HFF-Myc (cell line): ENCODE results near the gene CELF2.

ENCODE experiments used
- DNase-seq: peaks from one replicate; pipeline ENCODE4 v3.0.0-alpha.2; 2011; ENCODE audit warnings: low read depth; ENCODE audit errors: extremely low read depth
- H3K4me3 ChIP-seq: replicated peaks from 2 replicates; pipeline ENCODE4 v1.5.1; 2011; ENCODE audit warnings: low read depth, mild to moderate bottlenecking, control low read depth, low read length
- TF ChIP-seq, protein P1 (sequence below): IDR thresholded peaks from 2 replicates; pipeline ENCODE4 v1.5.1; 2012; ENCODE audit warnings: mild to moderate bottlenecking, low read depth, low read length, control low read depth; ENCODE audit errors: missing control alignments

The CELF2 gene

DNA sequence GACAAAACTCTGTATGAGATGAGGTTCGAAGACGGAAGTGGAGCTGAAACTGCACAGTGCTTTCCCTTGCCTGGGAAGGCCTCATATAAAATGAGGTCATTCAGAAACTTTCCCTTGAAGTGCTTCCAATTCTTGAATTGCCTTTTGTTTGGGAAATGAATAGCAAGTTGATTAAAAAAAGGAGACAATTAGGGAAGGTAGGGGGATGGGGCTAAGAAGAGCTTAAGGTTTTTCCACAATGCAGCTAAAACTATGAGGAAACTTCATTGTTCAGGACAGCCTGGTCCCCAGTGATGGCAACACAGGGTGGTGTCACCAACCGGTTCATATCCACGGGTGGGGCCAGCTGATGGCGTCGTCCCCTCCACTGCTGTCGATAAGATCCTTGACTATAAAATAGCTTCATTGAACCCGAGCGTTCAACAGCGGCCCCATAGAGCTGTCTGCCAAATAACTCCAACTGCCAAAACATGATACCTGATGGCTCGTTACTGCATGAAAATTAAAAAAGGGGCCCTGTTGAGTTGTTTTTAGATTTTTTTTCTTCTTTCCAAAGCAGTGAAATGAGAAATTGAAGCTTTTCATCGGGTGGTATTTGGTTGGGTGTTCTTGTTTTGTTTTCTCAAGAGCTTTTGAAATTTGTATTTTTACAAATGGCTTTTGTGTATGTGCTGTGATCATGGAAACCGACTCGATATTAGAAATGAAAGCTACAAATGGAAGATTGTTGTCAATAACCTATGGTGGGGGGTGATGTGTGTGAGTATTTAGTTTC, 2.8 kb upstream of the CELF2 start:
- no peak for DNase-seq
- TF ChIP-seq, protein P1, sequence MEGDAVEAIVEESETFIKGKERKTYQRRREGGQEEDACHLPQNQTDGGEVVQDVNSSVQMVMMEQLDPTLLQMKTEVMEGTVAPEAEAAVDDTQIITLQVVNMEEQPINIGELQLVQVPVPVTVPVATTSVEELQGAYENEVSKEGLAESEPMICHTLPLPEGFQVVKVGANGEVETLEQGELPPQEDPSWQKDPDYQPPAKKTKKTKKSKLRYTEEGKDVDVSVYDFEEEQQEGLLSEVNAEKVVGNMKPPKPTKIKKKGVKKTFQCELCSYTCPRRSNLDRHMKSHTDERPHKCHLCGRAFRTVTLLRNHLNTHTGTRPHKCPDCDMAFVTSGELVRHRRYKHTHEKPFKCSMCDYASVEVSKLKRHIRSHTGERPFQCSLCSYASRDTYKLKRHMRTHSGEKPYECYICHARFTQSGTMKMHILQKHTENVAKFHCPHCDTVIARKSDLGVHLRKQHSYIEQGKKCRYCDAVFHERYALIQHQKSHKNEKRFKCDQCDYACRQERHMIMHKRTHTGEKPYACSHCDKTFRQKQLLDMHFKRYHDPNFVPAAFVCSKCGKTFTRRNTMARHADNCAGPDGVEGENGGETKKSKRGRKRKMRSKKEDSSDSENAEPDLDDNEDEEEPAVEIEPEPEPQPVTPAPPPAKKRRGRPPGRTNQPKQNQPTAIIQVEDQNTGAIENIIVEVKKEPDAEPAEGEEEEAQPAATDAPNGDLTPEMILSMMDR = no peak
- no peak overlapping the region for H3K4me3 ChIP-seq

DNA sequence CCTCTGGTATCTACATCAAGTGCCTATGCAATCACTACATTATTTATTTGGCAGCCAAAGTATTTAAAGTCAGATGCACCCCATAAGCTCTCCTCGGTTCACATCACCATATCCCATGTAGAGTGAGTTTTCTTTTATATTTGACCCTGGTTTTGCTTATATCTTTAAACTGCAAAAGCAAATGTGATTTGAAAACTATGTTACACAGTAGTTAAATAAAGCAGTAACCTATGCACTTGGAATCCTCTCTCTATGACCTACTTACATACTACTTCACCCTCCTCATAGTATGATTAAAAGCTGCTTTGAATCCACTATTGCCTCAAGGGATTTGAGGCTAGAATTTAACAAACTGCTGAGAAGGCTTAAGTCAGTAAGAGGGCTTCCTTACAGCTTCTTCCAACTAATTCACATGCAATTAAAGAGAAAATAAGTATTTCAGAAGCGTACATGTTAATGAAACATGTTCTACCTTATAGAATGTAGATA, 2.2 kb upstream of the CELF2 start:
- TF ChIP-seq, protein P1 = no peak
- no peak overlapping the region for H3K4me3 ChIP-seq
- DNase-seq = no peak

DNA sequence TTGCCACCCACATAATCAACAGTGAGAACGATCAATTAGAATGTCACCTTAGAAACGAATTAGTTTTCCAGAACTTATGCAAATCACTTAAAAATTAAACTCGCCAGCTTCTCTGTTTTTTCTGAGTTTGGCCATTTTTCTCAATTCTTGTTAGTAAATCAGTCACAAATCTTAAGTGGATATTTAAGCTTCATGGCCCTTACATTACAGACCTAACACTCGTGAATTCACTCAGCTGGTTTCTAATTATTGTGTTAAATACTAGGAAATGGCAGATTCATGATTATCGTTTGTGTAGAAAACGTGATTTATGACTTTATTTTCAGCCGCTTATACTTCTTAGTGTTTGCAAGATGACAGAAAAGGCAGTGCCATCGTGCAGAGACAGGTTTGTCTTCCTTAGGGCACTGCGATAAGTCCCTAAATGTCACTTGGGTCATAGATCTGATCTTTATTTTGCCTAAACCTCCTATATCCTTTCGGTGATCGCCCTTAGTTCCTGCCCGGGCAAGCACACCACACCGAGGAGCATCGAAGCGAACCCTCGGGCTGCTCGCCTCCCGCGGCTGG, 587 bp upstream of the CELF2 start:
- no peak overlapping the region; the same call in 1 of the 2 replicates for H3K4me3 ChIP-seq
- no peak for DNase-seq
- TF ChIP-seq, protein P1 = no peak

DNA sequence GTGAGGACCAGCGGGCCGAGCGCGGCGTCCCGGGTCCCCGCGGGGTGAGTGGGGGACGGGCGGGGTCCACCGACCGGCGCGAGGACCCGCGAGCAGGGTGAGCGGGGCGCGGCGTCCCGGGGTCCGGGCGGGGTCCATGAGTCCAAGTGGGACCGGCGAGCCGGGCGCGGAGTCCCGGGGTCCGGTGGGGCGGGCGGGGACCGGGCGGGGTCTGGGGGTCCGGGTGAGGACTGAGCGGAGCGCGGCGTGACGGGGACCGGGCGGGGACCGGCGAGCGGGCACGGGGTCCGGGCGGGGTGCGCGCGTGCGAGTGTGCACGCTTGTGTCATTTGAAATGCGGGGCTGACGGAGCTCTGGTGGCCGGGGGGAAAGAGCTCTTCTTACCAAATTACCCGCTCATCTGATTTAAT, 765 bp downstream of the CELF2 start:
- DNase-seq = no peak
- TF ChIP-seq, protein P1 = no peak
- no peak overlapping the region for H3K4me3 ChIP-seq

DNA sequence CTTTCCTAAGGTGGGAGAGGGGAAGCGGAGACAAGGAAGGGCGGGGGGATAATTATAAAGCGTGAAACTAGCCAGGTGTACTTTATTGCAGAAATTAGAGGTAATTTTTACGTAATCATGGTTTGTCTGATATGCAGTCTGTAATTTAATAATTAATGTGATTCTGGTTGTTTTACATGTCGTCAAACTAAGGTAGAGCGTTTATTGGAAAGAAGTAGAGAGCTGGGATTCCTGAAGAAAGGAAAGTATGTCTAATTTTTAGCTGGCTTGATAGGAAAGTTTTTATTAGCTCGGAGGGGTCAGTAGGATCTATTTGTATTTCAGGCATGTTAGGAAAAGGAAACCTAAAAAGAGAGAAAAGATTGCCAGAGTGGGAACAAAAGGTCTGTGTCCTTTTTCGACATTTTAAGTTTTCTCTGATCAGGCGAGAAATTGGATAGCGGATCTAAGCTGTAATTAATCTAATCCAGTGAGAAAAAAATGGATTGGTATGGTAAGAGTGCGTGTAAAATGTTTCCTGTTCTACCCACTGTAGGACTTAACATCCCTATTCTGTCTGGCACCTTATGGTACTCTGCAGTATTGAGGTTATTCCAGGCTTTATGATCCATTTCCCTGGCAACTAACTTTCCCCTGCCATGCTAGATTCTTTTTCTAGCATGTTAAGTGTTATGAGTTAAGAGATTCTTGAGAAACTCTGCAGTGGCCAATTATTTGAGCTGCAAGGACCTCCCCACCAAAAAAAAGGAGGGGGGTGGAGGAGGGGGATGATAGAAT, 1.4 kb downstream of the CELF2 start:
- no peak overlapping the region for H3K4me3 ChIP-seq
- DNase-seq = no peak
- TF ChIP-seq, protein P1 = no peak

DNA sequence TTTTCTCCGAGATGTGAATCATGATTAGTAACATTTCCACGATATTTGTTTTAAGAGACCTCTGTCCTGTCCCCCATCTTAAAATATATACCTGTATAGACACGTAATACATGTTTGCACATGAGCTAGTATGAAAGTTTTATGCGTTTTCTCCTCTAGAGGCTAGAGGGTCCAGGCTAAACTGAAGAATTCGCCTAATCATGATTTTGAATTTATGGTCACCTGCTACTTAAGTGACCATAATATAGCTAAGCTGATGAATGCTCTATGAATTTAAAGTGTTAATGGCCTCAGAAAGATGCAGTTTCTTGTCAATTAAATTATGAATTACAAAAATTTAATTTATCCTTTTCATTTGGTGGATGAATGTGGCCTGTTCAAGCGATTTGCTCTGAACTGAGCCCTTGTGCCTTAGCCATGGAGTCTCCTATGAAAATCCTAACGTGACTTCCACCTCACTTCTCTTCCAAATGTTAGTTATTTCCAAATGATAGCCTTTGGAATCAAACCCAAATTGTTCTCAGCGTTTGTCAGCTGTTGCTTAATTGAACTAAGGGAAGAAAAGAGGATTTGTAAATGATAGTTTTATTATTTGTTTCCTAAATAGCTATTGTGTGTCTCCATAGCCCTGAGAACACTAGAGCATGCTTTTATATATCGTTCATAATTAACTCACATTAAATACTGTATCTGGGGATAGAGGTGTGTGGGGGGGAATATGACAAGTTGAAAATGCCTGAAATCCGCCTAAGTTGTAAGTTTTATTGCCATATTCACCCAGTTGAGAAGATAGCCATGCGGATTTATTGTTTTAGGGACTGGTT, 2.3 kb downstream of the CELF2 start:
- H3K4me3 ChIP-seq = no peak overlapping the region
- TF ChIP-seq, protein P1 = no peak
- no peak for DNase-seq
